Measurements from ENCODE around the gene DHX9. TPM values are rescaled to one million over a fixed set of nuclear protein-coding genes. Genes with fewer than 3 reads are reported as not detected.

The DHX9 gene
- total RNA-seq, 4 donors from 2014 or later: 50.5 to 110 (median 81.2) TPM

DNA sequence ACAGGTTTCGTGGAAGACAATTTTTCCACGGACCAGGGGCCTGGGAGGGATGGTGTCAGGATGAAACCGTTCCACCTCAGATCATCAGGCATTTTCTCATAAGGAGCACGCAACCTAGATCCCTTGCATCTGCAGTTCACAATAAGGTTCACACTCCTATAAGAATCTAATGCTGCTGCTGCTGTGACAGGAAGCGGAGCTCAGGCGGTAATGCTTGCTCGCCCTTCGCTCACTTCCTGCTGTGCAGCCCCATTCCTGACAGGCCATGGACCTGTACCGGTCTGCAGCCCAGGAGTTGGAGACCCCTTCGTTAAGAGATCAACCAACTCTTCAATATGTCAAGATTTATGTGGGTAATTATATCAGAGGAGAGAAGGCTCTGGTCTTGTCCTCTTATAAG is 3.3 kb upstream of the DHX9 start:
- Histone ChIP-seq H3K4me3 (no peak overlapping the region), H3K9me3 (no peaks in the 10 kb centered on the region), H3K36me3 (peaks cover 0 to 9% (median 0%) of the 10 kb centered on the region in 3 donors), H3K4me1 (peaks cover 0 to 18% (median 4%) of the 10 kb centered on the region in 3 donors), H3K27me3 (no peaks in the 10 kb centered on the region), H3K27ac (no peak overlapping the region)
- WGBS, 2 donors: 81 to 90% methylated on average over 9 to 10 of the region's 10 CpGs
- DNase-seq: no peak
- TF ChIP-seq POLR2A (IDR thresholded peaks at IDR 0.05): no peak
- intact Hi-C loops (cut with DNase I): no loop called here

DNA sequence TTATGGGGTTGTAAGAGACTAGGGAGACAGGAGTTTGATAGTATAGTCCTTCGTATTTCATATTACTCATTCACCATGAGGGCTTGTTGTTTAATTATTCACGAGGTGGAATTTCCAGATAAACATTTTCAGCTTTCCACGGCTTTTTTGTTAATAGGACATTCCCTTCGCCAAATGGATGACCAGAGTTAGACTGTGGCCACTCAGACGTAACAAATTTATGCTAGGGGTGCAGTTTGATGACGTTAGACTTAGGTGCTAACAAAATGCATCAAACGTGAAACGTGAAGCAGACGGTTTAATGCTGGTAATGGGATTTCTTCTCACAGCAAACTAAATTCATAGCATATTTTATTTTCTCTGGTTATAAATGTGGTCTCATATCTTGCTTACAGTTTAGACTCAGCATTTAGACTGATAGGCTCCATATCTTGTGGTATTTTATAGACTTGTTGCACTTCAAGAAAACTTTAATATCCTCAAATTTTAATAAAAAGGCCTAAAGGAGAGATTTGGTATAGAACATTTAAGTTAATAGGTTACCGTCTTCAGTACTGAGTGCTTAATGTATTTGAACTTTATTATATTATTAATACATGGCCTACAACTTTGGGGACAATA is 2.3 kb downstream of the DHX9 start:
- intact Hi-C loops (cut with DNase I): no loop called here
- Histone ChIP-seq H3K9me3 (no peaks in the 10 kb centered on the region), H3K27ac (peak overlapping the region in 1 of 4 donors; percentile 97), H3K36me3 (peaks cover 0 to 41% (median 6%) of the 10 kb centered on the region in 3 donors), H3K27me3 (no peaks in the 10 kb centered on the region), H3K4me1 (peaks cover 0 to 73% (median 24%) of the 10 kb centered on the region in 3 donors), H3K4me3 (peak overlapping the region in 3 of 4 donors; percentile 76 to 98 (median 91))
- WGBS, 2 donors: 17 to 22% methylated on average over 10 of the region's 10 CpGs
- no peak for DNase-seq
- TF ChIP-seq, protein P1, sequence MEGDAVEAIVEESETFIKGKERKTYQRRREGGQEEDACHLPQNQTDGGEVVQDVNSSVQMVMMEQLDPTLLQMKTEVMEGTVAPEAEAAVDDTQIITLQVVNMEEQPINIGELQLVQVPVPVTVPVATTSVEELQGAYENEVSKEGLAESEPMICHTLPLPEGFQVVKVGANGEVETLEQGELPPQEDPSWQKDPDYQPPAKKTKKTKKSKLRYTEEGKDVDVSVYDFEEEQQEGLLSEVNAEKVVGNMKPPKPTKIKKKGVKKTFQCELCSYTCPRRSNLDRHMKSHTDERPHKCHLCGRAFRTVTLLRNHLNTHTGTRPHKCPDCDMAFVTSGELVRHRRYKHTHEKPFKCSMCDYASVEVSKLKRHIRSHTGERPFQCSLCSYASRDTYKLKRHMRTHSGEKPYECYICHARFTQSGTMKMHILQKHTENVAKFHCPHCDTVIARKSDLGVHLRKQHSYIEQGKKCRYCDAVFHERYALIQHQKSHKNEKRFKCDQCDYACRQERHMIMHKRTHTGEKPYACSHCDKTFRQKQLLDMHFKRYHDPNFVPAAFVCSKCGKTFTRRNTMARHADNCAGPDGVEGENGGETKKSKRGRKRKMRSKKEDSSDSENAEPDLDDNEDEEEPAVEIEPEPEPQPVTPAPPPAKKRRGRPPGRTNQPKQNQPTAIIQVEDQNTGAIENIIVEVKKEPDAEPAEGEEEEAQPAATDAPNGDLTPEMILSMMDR (IDR thresholded peaks at IDR 0.05): no peak
- TF ChIP-seq POLR2A (IDR thresholded peaks at IDR 0.05): no peak

DNA sequence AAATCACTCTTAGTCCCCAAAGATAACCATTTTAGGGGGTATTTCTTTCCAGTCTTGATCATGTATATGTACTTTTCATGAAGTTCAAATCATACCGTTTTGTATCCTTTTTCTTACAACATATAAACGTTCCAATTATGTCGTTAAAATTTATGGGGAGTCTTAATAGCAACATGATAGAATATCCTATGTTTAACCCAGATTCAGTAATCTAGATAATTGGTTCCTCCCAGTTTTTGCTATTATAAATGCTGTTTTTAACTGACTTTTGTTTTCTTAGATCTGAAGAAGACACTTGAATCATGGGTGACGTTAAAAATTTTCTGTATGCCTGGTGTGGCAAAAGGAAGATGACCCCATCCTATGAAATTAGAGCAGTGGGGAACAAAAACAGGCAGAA is 3.1 kb downstream of the DHX9 start:
- Histone ChIP-seq H3K27me3 (no peaks in the 10 kb centered on the region), H3K9me3 (no peaks in the 10 kb centered on the region), H3K27ac (no peak overlapping the region), H3K4me3 (peak overlapping the region in 2 of 4 donors; percentile 76 to 98), H3K4me1 (peaks cover 0 to 73% (median 24%) of the 10 kb centered on the region in 3 donors), H3K36me3 (peaks cover 1 to 49% (median 6%) of the 10 kb centered on the region in 3 donors)
- intact Hi-C loops (cut with DNase I): no loop called here
- DNase-seq: no peak
- no peak for TF ChIP-seq POLR2A (IDR thresholded peaks at IDR 0.05)
- TF ChIP-seq, protein P1 (IDR thresholded peaks at IDR 0.05): no peak
- 19 to 20% methylated on average over 4 of the region's 4 CpGs for WGBS, 2 donors

DNA sequence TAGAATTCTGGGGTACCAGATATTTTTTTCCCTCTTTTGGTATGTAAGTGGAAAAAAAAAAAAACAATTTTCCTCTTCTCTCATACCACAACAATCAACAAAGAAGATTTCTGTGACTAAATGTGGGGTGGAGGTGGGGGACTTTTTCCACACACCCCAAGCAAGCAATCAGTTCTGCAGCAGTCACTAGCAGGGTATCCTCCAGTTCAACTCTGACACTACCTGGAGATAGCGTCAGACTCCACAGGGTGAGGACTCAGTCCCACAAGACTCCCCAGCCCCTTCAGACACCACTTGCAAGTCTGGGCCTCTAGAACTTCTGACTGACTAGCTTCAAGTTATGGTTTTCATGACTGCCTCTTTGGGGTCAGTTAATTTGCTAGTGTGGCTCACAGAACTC is 6.2 kb downstream of the DHX9 start:
- intact Hi-C loops (cut with DNase I): no loop called here
- Histone ChIP-seq H3K27me3 (no peaks in the 10 kb centered on the region), H3K27ac (no peak overlapping the region), H3K4me1 (peaks cover 0 to 70% (median 23%) of the 10 kb centered on the region in 3 donors), H3K36me3 (peaks cover 9 to 80% (median 16%) of the 10 kb centered on the region in 3 donors), H3K4me3 (no peak overlapping the region), H3K9me3 (no peaks in the 10 kb centered on the region)
- 100% methylated on average over 1 of the region's 1 CpG for WGBS, 2 donors
- no peak for DNase-seq
- no peak for TF ChIP-seq POLR2A (IDR thresholded peaks at IDR 0.05)
- TF ChIP-seq, protein P1 (IDR thresholded peaks at IDR 0.05): no peak

DNA sequence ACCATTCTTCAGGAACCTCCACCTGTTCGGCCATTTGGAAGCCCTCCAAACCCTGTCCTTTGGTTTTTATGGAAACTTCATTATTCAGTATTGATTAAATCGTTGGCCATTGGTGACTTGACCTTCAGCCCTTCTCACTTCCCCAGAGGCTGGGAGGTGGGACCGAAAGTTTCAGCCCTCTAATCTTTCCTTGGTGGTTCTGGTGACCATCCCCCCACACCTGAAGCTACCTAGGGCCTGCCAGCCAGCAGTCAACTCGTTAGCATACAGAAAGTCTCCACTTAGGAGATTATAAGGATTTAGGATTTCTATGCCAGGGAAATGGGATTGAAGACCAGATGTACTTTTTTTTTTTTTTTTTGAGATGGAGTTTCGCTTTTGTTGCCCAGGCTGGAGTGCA is 6.7 kb downstream of the DHX9 start:
- Histone ChIP-seq H3K36me3 (peaks cover 9 to 85% (median 16%) of the 10 kb centered on the region in 3 donors), H3K4me3 (no peak overlapping the region), H3K27ac (no peak overlapping the region), H3K4me1 (peaks cover 0 to 65% (median 21%) of the 10 kb centered on the region in 3 donors), H3K27me3 (no peaks in the 10 kb centered on the region), H3K9me3 (no peaks in the 10 kb centered on the region)
- intact Hi-C loops (cut with DNase I): no loop called here
- WGBS, 2 donors: 60 to 74% methylated on average over 4 to 5 of the region's 5 CpGs
- TF ChIP-seq, protein P1 (IDR thresholded peaks at IDR 0.05): no peak
- TF ChIP-seq POLR2A (IDR thresholded peaks at IDR 0.05): no peak
- no peak for DNase-seq
